GM12878 (cell line): ENCODE measurements around the gene VSIG10L. TPM values are rescaled to one million over a fixed set of nuclear protein-coding genes. Genes with fewer than 3 reads are reported as not detected.
A peak's percentile ranks its signal among the peaks of the same experiment; 100 is the strongest.

Source experiments
- BACH1 ChIP-seq: fragments of 450-650 bp; IDR thresholded peaks from 2 replicates; pipeline ENCODE4 v1.6.1; 2017; ENCODE audit warnings: mild to moderate bottlenecking, borderline replicate concordance
- BHLHE40 ChIP-seq, 2 experiments: fragments of 450-650 bp in 1 of 2; IDR thresholded peaks; 2 replicates each; pipeline ENCODE4 v1.6.1; 2011 to 2017; ENCODE audit warnings: low read depth in 2 of 2, borderline replicate concordance in 1 of 2, improper control_type of control experiment in 1 of 2, low read length in 1 of 2, mild to moderate bottlenecking in 1 of 2
- CBX3 ChIP-seq: fragments of 200-600 bp; sonication (generic); IDR thresholded peaks from 2 replicates; pipeline ENCODE4 v1.6.1; 2016; ENCODE audit warnings: low read depth, borderline replicate concordance
- EED ChIP-seq: sonication (generic); IDR thresholded peaks from 2 replicates; pipeline ENCODE4 v1.6.1; 2016; ENCODE audit warnings: antibody characterized with exemption, low read depth
- FOS ChIP-seq: IDR thresholded peaks from 3 replicates; pipeline ENCODE4 v1.6.1; 2011; ENCODE audit warnings: borderline replicate concordance; ENCODE audit not compliant: insufficient read length; ENCODE audit errors: extremely low read depth
- FOXM1 ChIP-seq: IDR thresholded peaks from 2 replicates; pipeline ENCODE4 v1.6.1; 2012; ENCODE audit warnings: low read depth, mild to moderate bottlenecking, inconsistent platforms, low read length, moderate library complexity
- HCFC1 ChIP-seq: fragments of 150-350 bp; IDR thresholded peaks from 2 replicates; pipeline ENCODE4 v1.6.1; 2014; ENCODE audit warnings: low read length
- HDAC6 ChIP-seq: fragments of 200-600 bp; sonication (generic); IDR thresholded peaks from one replicate; pipeline ENCODE4 v1.8.0; 2017; ENCODE audit warnings: antibody characterized with exemption; ENCODE audit not compliant: unreplicated experiment
- IKZF2 ChIP-seq, 2 experiments: fragments of 450-650 bp; IDR thresholded peaks; 2 replicates each; pipeline ENCODE4 v1.6.1; 2017; ENCODE audit warnings: mild to moderate bottlenecking in 2 of 2, moderate library complexity in 2 of 2
- MEF2A ChIP-seq: IDR thresholded peaks from 2 replicates; pipeline ENCODE4 v1.6.1; 2011; ENCODE audit warnings: low read depth, mild to moderate bottlenecking, low read length, moderate library complexity; ENCODE audit not compliant: insufficient read depth
- MEF2B ChIP-seq: fragments of 450-650 bp; IDR thresholded peaks from 2 replicates; pipeline ENCODE4 v1.6.1; 2018; ENCODE audit warnings: mild to moderate bottlenecking, moderate library complexity; ENCODE audit not compliant: partially characterized antibody, poor library complexity, severe bottlenecking
- NR2F1 ChIP-seq: fragments of 450-650 bp; conservative IDR thresholded peaks from 2 replicates; pipeline ENCODE4 v1.6.1; 2017; ENCODE audit warnings: mild to moderate bottlenecking
- PKNOX1 ChIP-seq: fragments of 450-650 bp; IDR thresholded peaks from 2 replicates; pipeline ENCODE4 v1.6.1; 2016; ENCODE audit warnings: mild to moderate bottlenecking
- POLR2A ChIP-seq: IDR thresholded peaks from 2 replicates; pipeline ENCODE4 v1.6.1; 2011; ENCODE audit warnings: low read depth, mild to moderate bottlenecking, low read length
- POU2F2 ChIP-seq: IDR thresholded peaks from 3 replicates; pipeline ENCODE4 v1.6.1; 2011; ENCODE audit warnings: low read depth, mild to moderate bottlenecking, low read length, borderline replicate concordance
- PRDM15 ChIP-seq: fragments of 450-650 bp; formaldehyde crosslinking; IDR thresholded peaks from 2 replicates; pipeline ENCODE4 v1.4.0; 2020; ENCODE audit warnings: mild to moderate bottlenecking, moderate library complexity
- RAD51 ChIP-seq: fragments of 450-650 bp; IDR thresholded peaks from 2 replicates; pipeline ENCODE4 v1.6.1; 2016; ENCODE audit warnings: moderate library complexity, mild to moderate bottlenecking, inconsistent platforms
- RCOR1 ChIP-seq: conservative IDR thresholded peaks from 2 replicates; pipeline ENCODE4 v1.6.1; 2012; ENCODE audit warnings: low read depth, low read length, improper control_type of control experiment
- SUPT20H ChIP-seq: IDR thresholded peaks from 2 replicates; pipeline ENCODE4 v1.6.1; 2011; ENCODE audit warnings: low read depth, mild to moderate bottlenecking, low read length, moderate library complexity, borderline replicate concordance; ENCODE audit not compliant: control insufficient read depth
- TAF1 ChIP-seq: IDR thresholded peaks from 2 replicates; pipeline ENCODE4 v1.6.1; 2011; ENCODE audit warnings: mild to moderate bottlenecking, low read depth, low read length, borderline replicate concordance
- USF1 ChIP-seq: IDR thresholded peaks from 2 replicates; pipeline ENCODE4 v1.6.1; 2011; ENCODE audit warnings: borderline replicate concordance, low read depth, mild to moderate bottlenecking, moderate library complexity, mixed read lengths, low read length; ENCODE audit not compliant: insufficient read depth; ENCODE audit errors: extremely low read length
- YBX1 ChIP-seq: fragments of 450-650 bp; IDR thresholded peaks from 2 replicates; pipeline ENCODE4 v1.6.1; 2016; ENCODE audit warnings: antibody characterized with exemption
- polyA plus RNA-seq, 11 experiments: library from polyadenylated mRNA; depleted of rRNA in 4 of 11; unstranded in 6 of 11; stranded (reverse) in 5 of 11; fragments of >200 nt; fragmentation: Nextera tagmentation in 4 of 11; fragmentation: Illumina TruSeq in 1 of 11; extraction: Ambion mirVana in 4 of 11; extraction: Trizol in 1 of 11; gene quantifications; 1 replicate in 1 of 11; 2 replicates in 10 of 11; pipeline versions ENCODE4 v1.2.1 to v1.2.3, GENCODE V29; 2011 to 2016; ENCODE audit warnings: inconsistent platforms in 2 of 11, missing spikeins in 2 of 11, low read depth in 1 of 11
- total RNA-seq, 4 experiments: library from RNA; depleted of rRNA in 3 of 4; stranded (reverse); fragments of >200 nt in 3 of 4; fragmentation: Illumina TruSeq in 1 of 4; extraction: Trizol in 1 of 4; gene quantifications; 2 replicates each; pipeline versions ENCODE4 v1.2.1 to v1.2.3, GENCODE V29; 2013 to 2021
- TF ChIP-seq, protein P1 (sequence below): fragments of 450-650 bp; IDR thresholded peaks from 2 replicates; pipeline ENCODE4 v1.6.1; 2014; ENCODE audit warnings: mild to moderate bottlenecking

Gene VSIG10L
- total and polyA plus RNA-seq, 10 of the 15 experiments (the other 5 are each of a cell fraction or from before 2014, with no cell fraction given) = 0.09 to 0.93 (median 0.49) TPM

- TF ChIP-seq TAF1 = no peak
- peak; percentile 89 for TF ChIP-seq EED
- no peak for TF ChIP-seq CBX3
- TF ChIP-seq RCOR1 = no peak
- no peak for TF ChIP-seq NR2F1
- no peak for TF ChIP-seq HDAC6
- peak; percentile 61 for TF ChIP-seq POLR2A
- TF ChIP-seq YBX1 = no peak
- TF ChIP-seq MEF2A = 0 out of 2 replicates have a peak, but pooled peaks have one; percentile 25
- TF ChIP-seq, protein P1, sequence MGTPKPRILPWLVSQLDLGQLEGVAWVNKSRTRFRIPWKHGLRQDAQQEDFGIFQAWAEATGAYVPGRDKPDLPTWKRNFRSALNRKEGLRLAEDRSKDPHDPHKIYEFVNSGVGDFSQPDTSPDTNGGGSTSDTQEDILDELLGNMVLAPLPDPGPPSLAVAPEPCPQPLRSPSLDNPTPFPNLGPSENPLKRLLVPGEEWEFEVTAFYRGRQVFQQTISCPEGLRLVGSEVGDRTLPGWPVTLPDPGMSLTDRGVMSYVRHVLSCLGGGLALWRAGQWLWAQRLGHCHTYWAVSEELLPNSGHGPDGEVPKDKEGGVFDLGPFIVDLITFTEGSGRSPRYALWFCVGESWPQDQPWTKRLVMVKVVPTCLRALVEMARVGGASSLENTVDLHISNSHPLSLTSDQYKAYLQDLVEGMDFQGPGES = no peak
- TF ChIP-seq HCFC1 = no peak
- peak; percentile 54; the same call in 1 of the 2 replicates for TF ChIP-seq PKNOX1
- no peak for TF ChIP-seq SUPT20H
- no peak for TF ChIP-seq BACH1
- TF ChIP-seq FOXM1 = 0 out of 2 replicates have a peak, but pooled peaks have one; percentile 41
- peak; percentile 81 to 84 for TF ChIP-seq IKZF2 (IDR thresholded peaks at IDR 0.05)
- no peak for TF ChIP-seq PRDM15
- peak; percentile 45 to 47; a peak in 3 of 4 replicates for TF ChIP-seq BHLHE40 (IDR thresholded peaks at IDR 0.05; ENCODE audit: borderline replicate concordance in 1 of 2, low read depth in 2 of 2, low read length in 1 of 2)
- no peak for TF ChIP-seq FOS
- TF ChIP-seq POU2F2 = no peak; the same call in 2 of the 3 replicates
- peak; percentile 37; the same call in 1 of the 2 replicates for TF ChIP-seq RAD51
- no peak for TF ChIP-seq USF1
- TF ChIP-seq MEF2B = peak; percentile 72
Observed at GRCh38 chr19:51372649-51373504, 30.9 kb upstream of the VSIG10L start, which contains the start of gene NKG7 (continued).
